ENCODE results near the gene ADAT2. TPM values are rescaled to one million over a fixed set of nuclear protein-coding genes. Genes with fewer than 3 reads are reported as not detected.

ADAT2 gene
- total and polyA plus RNA-seq, 2 of the 13 experiments (the other 11 are each of a cell fraction or from before 2014, with no cell fraction given), result 10.5 to 18.3 TPM

- WGBS (ENCODE audit: low lambda C conversion rate), result 92% methylated on average over 2 of the region's 2 CpGs
- no peak for TF ChIP-seq ZNF138 (CRISPR knock-in tag; IDR thresholded peaks at IDR 0.05; ENCODE audit: low read depth)
- no peak for TF ChIP-seq ESRRA (CRISPR knock-in tag; IDR thresholded peaks at IDR 0.05; ENCODE audit: low read depth)
- no peak for TF ChIP-seq ZBTB7A (CRISPR knock-in tag; IDR thresholded peaks at IDR 0.05)
- no peak for TF ChIP-seq KLF16 (CRISPR knock-in tag; IDR thresholded peaks at IDR 0.05)
- no peak for TF ChIP-seq POGZ (CRISPR knock-in tag; IDR thresholded peaks at IDR 0.05)
- no peak for TF ChIP-seq ZNF772 (CRISPR knock-in tag; IDR thresholded peaks at IDR 0.05)
- no peak for TF ChIP-seq ZNF740 (CRISPR knock-in tag; IDR thresholded peaks at IDR 0.05)
- no peak for TF ChIP-seq ZFP36L1 (CRISPR knock-in tag; IDR thresholded peaks at IDR 0.05)
- no peak for TF ChIP-seq HOXA9 (CRISPR knock-in tag; IDR thresholded peaks at IDR 0.05; ENCODE audit: borderline replicate concordance)
- no peak for TF ChIP-seq ATRX (CRISPR knock-in tag; IDR thresholded peaks at IDR 0.05; ENCODE audit: borderline replicate concordance)
- Histone ChIP-seq H4K20me1 (ENCODE audit: insufficient read depth, low read length) (no peaks in the 10 kb centered on the region), H3K9ac (ENCODE audit: insufficient read depth, low read depth, low read length) (no peak overlapping the region), H3K79me2 (ENCODE audit: insufficient read depth, low read length) (no peaks in the 10 kb centered on the region), H2AFZ (ENCODE audit: low read length) (no peak overlapping the region), H3K4me1 (ENCODE audit: insufficient read depth, low read length) (peaks cover 1% of the 10 kb centered on the region), H3K4me2 (ENCODE audit: low read depth, low read length) (no peak overlapping the region), H3K36me3 (replicated peaks in 1 of 2; ENCODE audit: control insufficient read depth in 1 of 2, insufficient read depth in 2 of 2, low read length in 2 of 2) (peaks cover 1 to 7% of the 10 kb centered on the region in 2 experiments; a peak in 4 of 5 replicates), H3K27me3 (ENCODE audit: control insufficient read depth in 1 of 2, insufficient read depth in 2 of 2, low read length in 2 of 2) (no peaks in the 10 kb centered on the region), H3K9me3 (ENCODE audit: low read length) (no peaks in the 10 kb centered on the region), H3K27ac (ENCODE audit: extremely low read length, insufficient read depth, low read length) (no peak overlapping the region), H3K4me3 (replicated peaks in 1 of 3; ENCODE audit: insufficient read depth in 1 of 3, low read depth in 2 of 3, low read length in 3 of 3) (no peak overlapping the region)
- in situ Hi-C loops (cut with HindIII; ENCODE audit: extremely low pct_ligation_motif_present, low pct_unique_long_range_greater_than_20kb) (no loop called here), intact Hi-C loops (cut with micrococcal nuclease; ENCODE audit: unreplicated experiment) (loop anchor here (2.0 to 10.0 kb wide), 5 partner anchors 51 to 951 kb away; partner anchors contain the start of gene AIG1)
- ATAC-seq (no peak), DNase-seq (ENCODE audit: low spot score) (no peak), FAIRE-seq (no peak)
- CTCF ChIA-PET (ENCODE audit: low intra/inter-chr PET ratio, low total read pairs), result interaction anchor here (1.9 kb wide), 1 partner anchor 733 kb away, joined by 16 read pairs; no protein-coding TSS in a partner anchor
- BruUV-seq (replicated peaks), result no TSS peak
- POLR2A ChIA-PET, result no interaction called here
Measured at GRCh38 chr6:143426026-143426425, 24.5 kb downstream of the ADAT2 start.
